ENCODE data around the gene NUDT19. TPM values are rescaled to one million over a fixed set of nuclear protein-coding genes. Genes with fewer than 3 reads are reported as not detected.

Gene NUDT19
- total RNA-seq, 1 experiment from 2014 or later = 22.1 TPM

DNA sequence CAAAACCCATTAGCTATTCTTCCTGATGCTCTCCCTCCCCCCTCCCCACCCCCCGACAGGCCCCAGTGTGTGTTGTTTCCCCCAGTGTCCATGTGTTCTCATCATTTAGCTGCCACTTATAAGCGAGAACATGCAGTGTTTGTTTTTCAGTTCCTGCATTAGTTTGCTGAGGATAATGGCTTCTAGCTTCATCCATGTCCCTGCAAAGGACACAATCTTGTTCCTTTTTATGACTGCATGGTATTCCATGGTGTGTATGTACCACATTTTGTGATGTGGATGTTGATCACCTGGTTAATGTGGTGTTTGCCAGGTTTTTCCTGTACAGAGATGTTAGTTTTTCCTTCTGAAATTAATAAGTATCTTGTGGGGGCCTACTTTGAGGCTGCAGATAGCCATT lies 59.4 kb downstream of the NUDT19 start:
- ChIA-PET RAD21 (ENCODE audit: low non-redundant PET in 1 of 2, low total read pairs in 2 of 2, uncharacterized antibody in 2 of 2, unreplicated experiment in 2 of 2) (no interaction called here), CTCF (no interaction called here), POLR2A (interaction anchor here (0.6 kb wide), 1 partner anchor 15 kb away, joined by 3 read pairs; no protein-coding TSS in a partner anchor)
- no peak for DNase-seq (ENCODE audit: low read depth, low spot score)
- H3K79me2 ChIP-seq (ENCODE audit: insufficient read depth, low read length) = no peaks in the 10 kb centered on the region
- no peaks in the 10 kb centered on the region for H3K27me3 ChIP-seq (ENCODE audit: insufficient read depth, low read length)
- peaks cover 0 to 5% of the 10 kb centered on the region in 2 experiments; a peak in 2 of 4 replicates for H3K4me1 ChIP-seq (ENCODE audit: control insufficient read depth in 1 of 2, insufficient read depth in 2 of 2, low read length in 2 of 2)
- no peaks in the 10 kb centered on the region for H3K9me2 ChIP-seq (ENCODE audit: insufficient read depth)
- H3K36me3 ChIP-seq (ENCODE audit: control insufficient read depth in 1 of 2, insufficient read depth in 2 of 2, low read length in 2 of 2) = no peaks in the 10 kb centered on the region
- H3K9me3 ChIP-seq (ENCODE audit: control insufficient read depth in 1 of 2, insufficient read depth in 1 of 2, low read depth in 1 of 2, low read length in 2 of 2) = no peaks in the 10 kb centered on the region
- H3K9ac ChIP-seq (ENCODE audit: low read length) = no peak overlapping the region
- no peak for ATAC-seq
- no peak overlapping the region for H3K4me2 ChIP-seq (ENCODE audit: low read length)
- no peaks in the 10 kb centered on the region for H4K20me1 ChIP-seq (ENCODE audit: insufficient read depth)
- no peak overlapping the region for H3K27ac ChIP-seq (ENCODE audit: low read depth, low read length)
- intact Hi-C loops (cut with micrococcal nuclease) = no loop called here
- no peak overlapping the region for H3K4me3 ChIP-seq (replicated peaks in 1 of 2; ENCODE audit: low read depth in 1 of 2, low read length in 2 of 2)
- no peak overlapping the region for H2AFZ ChIP-seq (ENCODE audit: low read depth, low read length, poor library complexity, severe bottlenecking)
- no peak for TF ChIP-seq EZH2phosphoT487 (IDR thresholded peaks at IDR 0.05; ENCODE audit: borderline replicate concordance)
- no peak for TF ChIP-seq JUND (IDR thresholded peaks at IDR 0.05)
- TF ChIP-seq CBX3 (IDR thresholded peaks at IDR 0.05; ENCODE audit: low read depth) = no peak
- TF ChIP-seq, protein P1, sequence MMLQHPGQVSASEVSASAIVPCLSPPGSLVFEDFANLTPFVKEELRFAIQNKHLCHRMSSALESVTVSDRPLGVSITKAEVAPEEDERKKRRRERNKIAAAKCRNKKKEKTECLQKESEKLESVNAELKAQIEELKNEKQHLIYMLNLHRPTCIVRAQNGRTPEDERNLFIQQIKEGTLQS (IDR thresholded peaks at IDR 0.05) = no peak
- TF ChIP-seq, protein P2, sequence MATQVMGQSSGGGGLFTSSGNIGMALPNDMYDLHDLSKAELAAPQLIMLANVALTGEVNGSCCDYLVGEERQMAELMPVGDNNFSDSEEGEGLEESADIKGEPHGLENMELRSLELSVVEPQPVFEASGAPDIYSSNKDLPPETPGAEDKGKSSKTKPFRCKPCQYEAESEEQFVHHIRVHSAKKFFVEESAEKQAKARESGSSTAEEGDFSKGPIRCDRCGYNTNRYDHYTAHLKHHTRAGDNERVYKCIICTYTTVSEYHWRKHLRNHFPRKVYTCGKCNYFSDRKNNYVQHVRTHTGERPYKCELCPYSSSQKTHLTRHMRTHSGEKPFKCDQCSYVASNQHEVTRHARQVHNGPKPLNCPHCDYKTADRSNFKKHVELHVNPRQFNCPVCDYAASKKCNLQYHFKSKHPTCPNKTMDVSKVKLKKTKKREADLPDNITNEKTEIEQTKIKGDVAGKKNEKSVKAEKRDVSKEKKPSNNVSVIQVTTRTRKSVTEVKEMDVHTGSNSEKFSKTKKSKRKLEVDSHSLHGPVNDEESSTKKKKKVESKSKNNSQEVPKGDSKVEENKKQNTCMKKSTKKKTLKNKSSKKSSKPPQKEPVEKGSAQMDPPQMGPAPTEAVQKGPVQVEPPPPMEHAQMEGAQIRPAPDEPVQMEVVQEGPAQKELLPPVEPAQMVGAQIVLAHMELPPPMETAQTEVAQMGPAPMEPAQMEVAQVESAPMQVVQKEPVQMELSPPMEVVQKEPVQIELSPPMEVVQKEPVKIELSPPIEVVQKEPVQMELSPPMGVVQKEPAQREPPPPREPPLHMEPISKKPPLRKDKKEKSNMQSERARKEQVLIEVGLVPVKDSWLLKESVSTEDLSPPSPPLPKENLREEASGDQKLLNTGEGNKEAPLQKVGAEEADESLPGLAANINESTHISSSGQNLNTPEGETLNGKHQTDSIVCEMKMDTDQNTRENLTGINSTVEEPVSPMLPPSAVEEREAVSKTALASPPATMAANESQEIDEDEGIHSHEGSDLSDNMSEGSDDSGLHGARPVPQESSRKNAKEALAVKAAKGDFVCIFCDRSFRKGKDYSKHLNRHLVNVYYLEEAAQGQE (IDR thresholded peaks at IDR 0.05; ENCODE audit: low read depth) = no peak
- no peak for TF ChIP-seq ZNF274 (IDR thresholded peaks at IDR 0.05; ENCODE audit: low read depth, low read length)
- TF ChIP-seq SIN3A (IDR thresholded peaks at IDR 0.05; ENCODE audit: low read depth) = no peak
- no TSS peak for BruUV-seq (replicated peaks)
